Measurements from ENCODE around the gene DPF3.

DPF3 gene

GRCh38 chr14:72664651-72665050 lies 229.2 kb downstream of the DPF3 start:
- no peak for DNase-seq

- no peak for DNase-seq
Measured at GRCh38 chr14:72663956-72664650, 229.8 kb downstream of the DPF3 start.

- no peak for DNase-seq
Measured at GRCh38 chr14:72663076-72663487, 230.8 kb downstream of the DPF3 start.

- no peak for DNase-seq
Measured at GRCh38 chr14:72662214-72662613, 231.7 kb downstream of the DPF3 start.

- no peak for DNase-seq
Measured at GRCh38 chr14:72657214-72657921, 236.5 kb downstream of the DPF3 start.

- DNase-seq = no peak
Measured at GRCh38 chr14:72653026-72653425, 240.9 kb downstream of the DPF3 start.

- no peak for DNase-seq
Measured at GRCh38 chr14:72652179-72652578, 241.7 kb downstream of the DPF3 start.

GRCh38 chr14:72651714-72652113 lies 242.2 kb downstream of the DPF3 start:
- no peak for DNase-seq

- no peak for DNase-seq
Measured at GRCh38 chr14:72651081-72651480, 242.8 kb downstream of the DPF3 start.

- no peak for DNase-seq
Measured at GRCh38 chr14:72649603-72650227, 244.2 kb downstream of the DPF3 start.

- no peak for DNase-seq
Measured at GRCh38 chr14:72647782-72648181, 246.1 kb downstream of the DPF3 start.

GRCh38 chr14:72646861-72647528 lies 246.9 kb downstream of the DPF3 start:
- no peak for DNase-seq

- DNase-seq = no peak
Measured at GRCh38 chr14:72645706-72646105, 248.2 kb downstream of the DPF3 start.

GRCh38 chr14:72644758-72645489 lies 249.0 kb downstream of the DPF3 start:
- no peak for DNase-seq

GRCh38 chr14:72644038-72644437 lies 249.9 kb downstream of the DPF3 start:
- no peak for DNase-seq

- DNase-seq = no peak
Measured at GRCh38 chr14:72643317-72643801, 250.5 kb downstream of the DPF3 start.

- no peak for DNase-seq
Measured at GRCh38 chr14:72640911-72641485, 252.9 kb downstream of the DPF3 start.

GRCh38 chr14:72638021-72638420 lies 255.9 kb downstream of the DPF3 start:
- no peak for DNase-seq

- no peak for DNase-seq
Measured at GRCh38 chr14:72636871-72637270, 257.0 kb downstream of the DPF3 start.

- DNase-seq = no peak
Measured at GRCh38 chr14:72636094-72636493, 257.8 kb downstream of the DPF3 start.

- no peak for DNase-seq
Measured at GRCh38 chr14:72634691-72635616, 258.9 kb downstream of the DPF3 start.
